Neural cell (in vitro differentiated cells): ENCODE measurements around the gene OR1K1.

Source experiments
- EP300 ChIP-seq: fragments of 450-650 bp; conservative IDR thresholded peaks from 2 replicates; pipeline ENCODE4 v1.6.1; 2014; ENCODE audit warnings: antibody characterized with exemption, mild to moderate bottlenecking, moderate library complexity; ENCODE audit not compliant: poor library complexity, severe bottlenecking
- RAD21 ChIP-seq: fragments of 450-650 bp; conservative IDR thresholded peaks from 2 replicates; pipeline ENCODE4 v1.6.1; 2014; ENCODE audit warnings: antibody characterized with exemption, mild to moderate bottlenecking, moderate library complexity
- REST ChIP-seq: IDR thresholded peaks from 2 replicates; pipeline ENCODE4 v1.6.1; 2012; ENCODE audit warnings: borderline replicate concordance
- TF ChIP-seq, protein P1 (sequence below): fragments of 450-650 bp; IDR thresholded peaks from 2 replicates; pipeline ENCODE4 v1.5.1; 2014; ENCODE audit warnings: antibody characterized with exemption, mild to moderate bottlenecking, moderate library complexity; ENCODE audit not compliant: poor library complexity, severe bottlenecking

DNA sequence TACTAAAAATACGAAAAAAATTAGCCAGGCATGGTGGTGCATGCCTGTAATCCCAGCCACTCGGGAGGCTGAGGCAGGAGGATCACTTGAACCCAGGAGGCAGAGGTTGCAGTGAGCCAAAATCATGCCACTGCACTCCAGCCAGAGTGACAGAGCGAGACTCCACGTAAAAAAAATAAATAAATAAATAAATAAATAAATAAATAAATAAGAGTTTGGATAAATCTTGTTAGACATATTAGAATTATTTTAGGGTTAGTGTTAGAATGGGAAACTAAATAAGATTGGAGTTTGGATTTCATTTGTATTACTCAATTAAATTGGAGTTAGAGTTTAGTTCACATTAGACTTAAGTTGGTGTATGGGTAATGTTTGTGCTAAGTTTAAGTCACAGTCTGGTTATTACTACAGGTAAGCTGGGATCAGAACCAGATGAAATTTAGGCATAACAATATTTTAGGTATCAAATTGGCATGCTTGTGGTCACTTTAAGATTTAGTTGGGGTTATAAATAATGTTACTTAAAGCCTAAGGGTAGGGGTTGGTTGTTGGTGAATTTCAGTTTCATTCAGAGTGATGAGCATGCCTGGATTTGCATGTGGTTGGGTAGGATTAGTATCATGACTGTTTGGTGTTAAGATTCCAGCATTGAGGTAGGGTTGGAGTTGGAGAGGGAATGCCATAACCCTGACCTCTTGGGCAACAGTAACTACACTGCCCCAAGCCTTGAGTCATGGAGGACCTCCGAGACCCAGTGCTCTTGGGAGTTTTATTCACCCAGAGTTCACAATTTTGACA is 7.9 kb upstream of the OR1K1 start:
- TF ChIP-seq REST (no peak), EP300 (no peak), RAD21 (no peak)
- TF ChIP-seq, protein P1, sequence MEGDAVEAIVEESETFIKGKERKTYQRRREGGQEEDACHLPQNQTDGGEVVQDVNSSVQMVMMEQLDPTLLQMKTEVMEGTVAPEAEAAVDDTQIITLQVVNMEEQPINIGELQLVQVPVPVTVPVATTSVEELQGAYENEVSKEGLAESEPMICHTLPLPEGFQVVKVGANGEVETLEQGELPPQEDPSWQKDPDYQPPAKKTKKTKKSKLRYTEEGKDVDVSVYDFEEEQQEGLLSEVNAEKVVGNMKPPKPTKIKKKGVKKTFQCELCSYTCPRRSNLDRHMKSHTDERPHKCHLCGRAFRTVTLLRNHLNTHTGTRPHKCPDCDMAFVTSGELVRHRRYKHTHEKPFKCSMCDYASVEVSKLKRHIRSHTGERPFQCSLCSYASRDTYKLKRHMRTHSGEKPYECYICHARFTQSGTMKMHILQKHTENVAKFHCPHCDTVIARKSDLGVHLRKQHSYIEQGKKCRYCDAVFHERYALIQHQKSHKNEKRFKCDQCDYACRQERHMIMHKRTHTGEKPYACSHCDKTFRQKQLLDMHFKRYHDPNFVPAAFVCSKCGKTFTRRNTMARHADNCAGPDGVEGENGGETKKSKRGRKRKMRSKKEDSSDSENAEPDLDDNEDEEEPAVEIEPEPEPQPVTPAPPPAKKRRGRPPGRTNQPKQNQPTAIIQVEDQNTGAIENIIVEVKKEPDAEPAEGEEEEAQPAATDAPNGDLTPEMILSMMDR = no peak
